Smooth muscle cell (in vitro differentiated cells): Measurements from ENCODE around the gene STRA6. TPM values are rescaled to one million over a fixed set of nuclear protein-coding genes. Genes with fewer than 3 reads are reported as not detected.
A peak's percentile ranks its signal among the peaks of the same experiment; 100 is the strongest.

Experiments used
- DNase-seq: peaks from one replicate; lab custom pipeline; 2025; ENCODE audit not compliant: unreplicated experiment; lab: John Stamatoyannopoulos, UW
- H2AFZ ChIP-seq: fragments of 200-600 bp; sonication (generic); 2 replicates; pipeline ENCODE4 v1.6.0; 2016; ENCODE audit warnings: antibody characterized with exemption, low read depth, mild to moderate bottlenecking
- H3F3A ChIP-seq: fragments of 200-600 bp; sonication (generic); 2 replicates; pipeline ENCODE4 v1.6.0; 2017; ENCODE audit warnings: antibody characterized with exemption, low read depth
- H3K27ac ChIP-seq: fragments of 200-600 bp; sonication (generic); 2 replicates; pipeline ENCODE4 v1.5.1; 2016; ENCODE audit warnings: low read depth, mild to moderate bottlenecking
- H3K27me3 ChIP-seq: fragments of 200-600 bp; sonication (generic); 2 replicates; pipeline ENCODE4 v1.6.1; 2016; ENCODE audit warnings: low read depth, mild to moderate bottlenecking
- H3K36me3 ChIP-seq: fragments of 200-600 bp; sonication (generic); 2 replicates; pipeline ENCODE4 v1.5.1; 2016; ENCODE audit warnings: low read depth
- H3K4me1 ChIP-seq: fragments of 200-600 bp; sonication (generic); 2 replicates; pipeline ENCODE4 v1.5.1; 2016; ENCODE audit warnings: low read depth
- H3K4me2 ChIP-seq: fragments of 200-600 bp; sonication (generic); 2 replicates; pipeline ENCODE4 v1.6.0; 2016; ENCODE audit warnings: mild to moderate bottlenecking
- H3K4me3 ChIP-seq: fragments of 200-600 bp; sonication (generic); 2 replicates; pipeline ENCODE4 v1.5.1; 2016; ENCODE audit warnings: mild to moderate bottlenecking
- H3K79me2 ChIP-seq: fragments of 200-600 bp; sonication (generic); 2 replicates; pipeline ENCODE4 v1.6.0; 2016; ENCODE audit warnings: low read depth, mild to moderate bottlenecking
- H3K9ac ChIP-seq: fragments of 200-600 bp; sonication (generic); 2 replicates; pipeline ENCODE4 v1.6.0; 2016; ENCODE audit warnings: low read depth
- H3K9me3 ChIP-seq: fragments of 200-600 bp; sonication (generic); replicated peaks from 2 replicates; pipeline ENCODE4 v1.5.1; 2016; ENCODE audit warnings: low read depth
- H4K20me1 ChIP-seq: fragments of 200-600 bp; sonication (generic); 2 replicates; pipeline ENCODE4 v1.6.0; 2016; ENCODE audit warnings: low read depth
- CTCF ChIP-seq: fragments of 200-600 bp; sonication (generic); IDR thresholded peaks from 2 replicates; pipeline ENCODE4 v1.5.1; 2017; ENCODE audit warnings: borderline replicate concordance, mild to moderate bottlenecking, antibody characterized with exemption; ENCODE audit not compliant: insufficient read depth, poor library complexity, severe bottlenecking
- WGBS: methylation state at CpG from one replicate; pipeline ENCODE4 v1.1.7; 2016; ENCODE audit warnings: low lambda C conversion rate; 5-methylcytosine and 5-hydroxymethylcytosine counted together
- polyA plus RNA-seq: library from polyadenylated mRNA; unstranded; fragments of >200 nt; fragmentation: Nextera tagmentation; extraction: Ambion mirVana; gene quantifications from 2 replicates; pipeline ENCODE4 v1.2.1, GENCODE V29; 2016
- total RNA-seq: library from RNA; depleted of rRNA; stranded (reverse); fragments of >200 nt; gene quantifications from 2 replicates; pipeline ENCODE4 v1.2.3, GENCODE V29; 2014

STRA6 gene
- total and polyA plus RNA-seq, 2 experiments from 2014 or later: 124 to 253 TPM

- DNase-seq: no peak
- 87% methylated on average over 12 of the region's 12 CpGs for whole genome bisulfite sequencing
Observed at GRCh38 chr15:74184582-74185091, 17.9 kb downstream of the STRA6 start.

GRCh38 chr15:74182131-74182530, 20.5 kb downstream of the STRA6 start:
- Histone ChIP-seq H3F3A (peaks cover 36% of the 10 kb centered on the region), H3K9me3 (no peaks in the 10 kb centered on the region), H3K4me1 (peaks cover 6% of the 10 kb centered on the region)

More at GRCh38 chr15:74184582-74185091, 17.9 kb downstream of the STRA6 start:
- Histone ChIP-seq H3K27me3 (no peaks in the 10 kb centered on the region), H3K9me3 (no peaks in the 10 kb centered on the region), H3K36me3 (no peaks in the 10 kb centered on the region), H2AFZ (no peak overlapping the region), H3K4me2 (no peak overlapping the region), H3K9ac (no peak overlapping the region), H3K4me3 (no peak overlapping the region), H3K27ac (no peak overlapping the region), H4K20me1 (no peaks in the 10 kb centered on the region), H3K4me1 (no peaks in the 10 kb centered on the region), H3K79me2 (no peaks in the 10 kb centered on the region), H3F3A (peaks cover 20% of the 10 kb centered on the region)
- no peak for TF ChIP-seq CTCF

GRCh38 chr15:74180881-74181602, 21.5 kb downstream of the STRA6 start:
- H3K4me2 ChIP-seq: no peak overlapping the region
- H3K27ac ChIP-seq: peak overlapping the region; percentile 76
- no peak overlapping the region for H3K4me3 ChIP-seq
- WGBS: 90% methylated on average over 21 of the region's 21 CpGs
- H3K27me3 ChIP-seq: no peaks in the 10 kb centered on the region
- H3K79me2 ChIP-seq: no peaks in the 10 kb centered on the region
- DNase-seq: no peak
- peaks cover 17% of the 10 kb centered on the region for H3K4me1 ChIP-seq
- no peaks in the 10 kb centered on the region for H3K36me3 ChIP-seq
- no peaks in the 10 kb centered on the region for H4K20me1 ChIP-seq
- no peak overlapping the region for H2AFZ ChIP-seq
- no peaks in the 10 kb centered on the region for H3K9me3 ChIP-seq
- TF ChIP-seq CTCF: no peak
- H3F3A ChIP-seq: peaks cover 45% of the 10 kb centered on the region
- no peak overlapping the region for H3K9ac ChIP-seq

More at GRCh38 chr15:74182131-74182530, 20.5 kb downstream of the STRA6 start:
- no peak overlapping the region for H3K9ac ChIP-seq
- no peak for DNase-seq
- H2AFZ ChIP-seq: no peak overlapping the region
- peak overlapping the region; percentile 25 for H3K27ac ChIP-seq
- H3K4me3 ChIP-seq: no peak overlapping the region
- no peaks in the 10 kb centered on the region for H3K27me3 ChIP-seq
- WGBS: 96% methylated on average over 8 of the region's 8 CpGs
- no peak for TF ChIP-seq CTCF
- no peak overlapping the region for H3K4me2 ChIP-seq
- no peaks in the 10 kb centered on the region for H4K20me1 ChIP-seq
- no peaks in the 10 kb centered on the region for H3K79me2 ChIP-seq
- no peaks in the 10 kb centered on the region for H3K36me3 ChIP-seq
